Natural killer cell (primary cell): Measurements from ENCODE around the gene MSRB2. TPM values are rescaled to one million over a fixed set of nuclear protein-coding genes. Genes with fewer than 3 reads are reported as not detected.
A peak's percentile ranks its signal among the peaks of the same experiment; 100 is the strongest.

Experiments used
- ATAC-seq, 3 donors: fragments of 150-1000 bp in 2 of 3; fragments of 200-7000 bp in 1 of 3; cut with Tn5 transposase; 1 replicate in 1 of 3; 2 replicates in 2 of 3; pipeline ENCODE4 v1.10.0; 2021; ENCODE audit warnings: mild to moderate bottlenecking in 2 of 3, moderate library complexity in 2 of 3
- DNase-seq, 2 donors: peaks; one replicate each; pipeline versions ENCODE4 v3.0.0 to v3.0.0-alpha.2; 2013 to 2021; ENCODE audit warnings: mixed read lengths in 1 of 2
- H3K27ac ChIP-seq: one replicate; pipeline ENCODE4 v1.5.1; 2013; ENCODE audit warnings: mild to moderate bottlenecking, low read length
- H3K27me3 ChIP-seq: one replicate; pipeline ENCODE4 v1.6.1; 2013; ENCODE audit warnings: low read length; ENCODE audit not compliant: control insufficient read depth, insufficient read depth
- H3K36me3 ChIP-seq: one replicate; pipeline ENCODE4 v1.6.1; 2013; ENCODE audit warnings: low read length; ENCODE audit not compliant: control insufficient read depth, insufficient read depth
- H3K4me1 ChIP-seq: one replicate; pipeline ENCODE4 v1.6.1; 2013; ENCODE audit warnings: low read length; ENCODE audit not compliant: control insufficient read depth, insufficient read depth
- H3K4me3 ChIP-seq: one replicate; pipeline ENCODE4 v1.5.1; 2013; ENCODE audit warnings: low read length
- H3K9me3 ChIP-seq: one replicate; pipeline ENCODE4 v1.6.1; 2013; ENCODE audit warnings: low read length; ENCODE audit not compliant: control insufficient read depth, insufficient read depth
- H3K27ac Mint-ChIP-seq, 2 donors: one replicate each; pipeline ENCODE4 v1.8.0; 2022; ENCODE audit warnings: mild to moderate bottlenecking in 2 of 2, mixed read lengths in 2 of 2, moderate library complexity in 1 of 2
- H3K27me3 Mint-ChIP-seq, 2 donors: one replicate each; pipeline ENCODE4 v1.8.0; 2022; ENCODE audit warnings: low read depth in 2 of 2, mixed read lengths in 2 of 2
- H3K36me3 Mint-ChIP-seq: one replicate; pipeline ENCODE4 v1.8.0; 2022; ENCODE audit warnings: mixed read lengths
- H3K4me1 Mint-ChIP-seq, 2 donors: one replicate each; pipeline ENCODE4 v1.8.0; 2022; ENCODE audit warnings: mixed read lengths in 2 of 2
- H3K4me3 Mint-ChIP-seq: one replicate; pipeline ENCODE4 v1.8.0; 2022; ENCODE audit warnings: mild to moderate bottlenecking, moderate library complexity, mixed read lengths
- H3K9me3 Mint-ChIP-seq, 2 donors: one replicate each; pipeline ENCODE4 v1.8.0; 2022; ENCODE audit warnings: mixed read lengths in 2 of 2
- WGBS: methylation state at CpG from one replicate; pipeline ENCODE4 v1.1.7; 2013; ENCODE audit warnings: missing lambda C conversion rate; ENCODE audit not compliant: insufficient coverage; 5-methylcytosine and 5-hydroxymethylcytosine counted together
- intact Hi-C: fragments of 100-400 bp; cut with micrococcal nuclease; formaldehyde crosslinking; loops from one replicate; pipeline ENCODE4 v1.14.2; 2022
- total RNA-seq, 4 donors: library from RNA; stranded (reverse); fragments of 120-200 nt in 1 of 4; gene quantifications; one replicate each; pipeline versions ENCODE4 v1.2.3 to v1.2.4, GENCODE V29; 2013 to 2022
- TF ChIP-seq, protein P1 (sequence below): fragments of 200-600 bp; IDR thresholded peaks from one replicate; pipeline ENCODE4 v1.8.0; 2022; ENCODE audit warnings: antibody characterized with exemption

MSRB2 gene
- total RNA-seq, 3 donors from 2014 or later (not counting 1 experiment from before 2014, with no cell fraction given) = 3.3 to 5.6 (median 3.8) TPM

DNA sequence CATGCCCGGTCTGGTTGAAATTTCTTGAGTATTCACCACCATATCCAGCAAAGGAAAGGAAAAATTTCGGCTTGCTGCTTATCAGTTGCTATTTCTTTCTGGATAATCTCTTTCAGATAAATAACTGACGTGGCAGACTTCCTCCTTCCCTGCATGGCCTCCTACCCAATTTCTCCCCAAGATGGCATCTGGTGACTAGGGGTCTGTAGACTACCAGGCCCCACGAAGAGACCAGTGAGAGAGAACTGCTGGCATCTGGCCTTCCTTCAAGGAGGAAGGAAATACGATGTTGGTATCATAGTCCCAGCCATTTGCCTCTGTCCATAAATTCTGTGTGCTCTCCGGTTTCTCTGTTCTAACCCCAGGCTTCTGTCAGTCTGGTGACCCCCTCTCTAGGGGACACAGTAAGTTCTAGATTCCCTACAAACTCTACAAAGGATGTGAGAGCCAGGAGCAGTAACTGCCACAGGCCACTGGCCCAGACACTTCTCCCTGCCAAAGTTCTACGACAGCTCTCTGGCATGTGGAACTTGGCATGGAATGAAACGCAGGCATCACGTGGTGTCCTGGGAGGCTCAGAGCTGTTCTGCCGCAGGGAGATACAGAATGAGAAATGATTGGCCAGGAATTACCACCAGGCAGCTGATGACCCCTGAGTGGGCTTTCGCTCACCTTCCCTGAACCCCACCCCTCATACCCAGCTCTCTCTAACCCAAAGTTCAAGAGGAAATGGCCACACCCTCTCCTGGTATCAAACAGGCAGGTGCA is 30.0 kb upstream of the MSRB2 start:
- Histone ChIP-seq H3K4me1 (no peaks in the 10 kb centered on the region), H3K36me3 (no peaks in the 10 kb centered on the region), H3K27ac (no peak overlapping the region), H3K9me3 (no peaks in the 10 kb centered on the region), H3K27me3 (no peaks in the 10 kb centered on the region), H3K4me3 (no peak overlapping the region)
- Mint-ChIP-seq H3K4me1 (peaks cover 0 to 6% of the 10 kb centered on the region in 2 donors), H3K4me3 (no peak overlapping the region), H3K27me3 (peaks cover 12 to 14% of the 10 kb centered on the region in 2 donors), H3K36me3 (no peaks in the 10 kb centered on the region), H3K27ac (no peak overlapping the region), H3K9me3 (no peaks in the 10 kb centered on the region)
- WGBS = 70% methylated on average over 11 of the region's 11 CpGs
- DNase-seq (no peak), ATAC-seq (no peak)
- intact Hi-C loops = no loop called here
- TF ChIP-seq, protein P1, sequence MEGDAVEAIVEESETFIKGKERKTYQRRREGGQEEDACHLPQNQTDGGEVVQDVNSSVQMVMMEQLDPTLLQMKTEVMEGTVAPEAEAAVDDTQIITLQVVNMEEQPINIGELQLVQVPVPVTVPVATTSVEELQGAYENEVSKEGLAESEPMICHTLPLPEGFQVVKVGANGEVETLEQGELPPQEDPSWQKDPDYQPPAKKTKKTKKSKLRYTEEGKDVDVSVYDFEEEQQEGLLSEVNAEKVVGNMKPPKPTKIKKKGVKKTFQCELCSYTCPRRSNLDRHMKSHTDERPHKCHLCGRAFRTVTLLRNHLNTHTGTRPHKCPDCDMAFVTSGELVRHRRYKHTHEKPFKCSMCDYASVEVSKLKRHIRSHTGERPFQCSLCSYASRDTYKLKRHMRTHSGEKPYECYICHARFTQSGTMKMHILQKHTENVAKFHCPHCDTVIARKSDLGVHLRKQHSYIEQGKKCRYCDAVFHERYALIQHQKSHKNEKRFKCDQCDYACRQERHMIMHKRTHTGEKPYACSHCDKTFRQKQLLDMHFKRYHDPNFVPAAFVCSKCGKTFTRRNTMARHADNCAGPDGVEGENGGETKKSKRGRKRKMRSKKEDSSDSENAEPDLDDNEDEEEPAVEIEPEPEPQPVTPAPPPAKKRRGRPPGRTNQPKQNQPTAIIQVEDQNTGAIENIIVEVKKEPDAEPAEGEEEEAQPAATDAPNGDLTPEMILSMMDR = no peak

DNA sequence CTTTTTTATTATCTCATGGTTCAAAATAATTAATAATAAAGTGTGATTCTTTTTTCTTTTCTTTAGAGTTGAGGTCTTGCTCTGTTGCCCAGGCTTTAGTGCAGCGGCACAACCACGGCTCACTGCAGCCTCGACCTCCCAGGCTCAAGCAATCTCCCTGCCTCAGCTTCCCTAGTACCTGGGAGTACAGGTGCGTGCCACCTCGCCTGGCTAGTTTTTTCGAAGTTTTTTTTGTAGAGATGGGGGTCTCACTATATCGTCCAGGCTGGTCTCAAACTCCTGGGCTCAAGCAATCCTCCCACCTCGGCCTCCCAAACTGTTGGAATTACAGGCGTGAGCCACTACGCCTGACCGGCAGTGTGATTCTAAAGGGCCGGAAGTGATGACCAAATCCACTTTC is 28.0 kb upstream of the MSRB2 start:
- no peak overlapping the region for H3K4me3 ChIP-seq
- no peaks in the 10 kb centered on the region for H3K36me3 ChIP-seq
- H3K9me3 ChIP-seq = no peaks in the 10 kb centered on the region
- H3K27me3 Mint-ChIP-seq = peaks cover 8 to 14% of the 10 kb centered on the region in 2 donors
- ATAC-seq = no peak
- no peaks in the 10 kb centered on the region for H3K4me1 ChIP-seq
- H3K4me1 Mint-ChIP-seq = peaks cover 0 to 6% of the 10 kb centered on the region in 2 donors
- H3K27me3 ChIP-seq = no peaks in the 10 kb centered on the region
- H3K27ac Mint-ChIP-seq = no peak overlapping the region
- intact Hi-C loops = no loop called here
- no peak for DNase-seq
- H3K4me3 Mint-ChIP-seq = no peak overlapping the region
- H3K36me3 Mint-ChIP-seq = no peaks in the 10 kb centered on the region
- no peak overlapping the region for H3K27ac ChIP-seq
- TF ChIP-seq, protein P1 = no peak
- 86% methylated on average over 12 of the region's 12 CpGs for WGBS
- H3K9me3 Mint-ChIP-seq = no peaks in the 10 kb centered on the region

DNA sequence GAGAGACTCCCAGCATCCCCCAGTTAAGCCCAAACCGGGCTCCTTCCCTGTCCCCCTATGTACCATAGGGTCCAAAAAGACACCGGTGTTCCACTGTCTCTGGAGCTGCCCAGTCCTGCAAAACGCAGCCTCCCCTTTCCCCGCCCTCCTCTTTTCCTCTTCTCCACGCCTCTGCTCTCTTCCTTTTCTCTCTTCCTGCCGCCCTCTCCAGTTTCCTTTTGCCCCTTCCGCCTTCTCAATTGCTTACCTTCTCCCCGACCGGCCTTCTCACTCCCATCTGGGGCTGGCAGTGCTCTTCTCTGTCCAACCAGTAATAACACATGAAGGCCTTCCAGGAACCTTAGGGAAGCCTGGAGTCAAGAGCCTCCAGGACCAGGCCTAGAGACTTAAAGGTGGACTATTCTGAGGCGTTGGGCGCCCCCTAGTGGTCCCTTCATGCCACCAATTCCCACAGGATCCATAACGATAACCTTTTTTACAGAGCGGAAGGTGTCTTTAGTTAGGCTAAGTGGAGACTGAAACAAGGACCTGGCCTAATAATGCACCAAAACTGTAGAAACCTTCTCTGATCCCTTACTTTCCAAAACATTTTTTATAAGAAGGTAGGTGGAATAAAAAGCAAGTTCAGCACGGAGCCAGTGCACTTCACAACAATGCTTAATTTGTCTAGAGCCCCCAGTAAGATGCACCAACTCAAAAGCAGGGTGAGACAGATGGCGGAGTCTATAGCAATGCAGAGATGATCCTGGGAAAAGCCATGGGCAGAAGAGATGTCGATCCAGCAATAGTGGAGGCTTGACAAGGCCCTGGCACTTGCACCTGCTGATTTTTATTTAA is 27.2 kb upstream of the MSRB2 start:
- no peak overlapping the region for H3K4me3 ChIP-seq

More for the DNA sequence above, 27.2 kb upstream of the MSRB2 start:
- Histone ChIP-seq H3K4me1 (no peaks in the 10 kb centered on the region), H3K36me3 (no peaks in the 10 kb centered on the region), H3K27ac (no peak overlapping the region), H3K9me3 (no peaks in the 10 kb centered on the region), H3K27me3 (no peaks in the 10 kb centered on the region)
- Mint-ChIP-seq H3K36me3 (no peaks in the 10 kb centered on the region), H3K27ac (no peak overlapping the region), H3K9me3 (no peaks in the 10 kb centered on the region), H3K4me3 (no peak overlapping the region), H3K27me3 (peaks cover 11 to 14% of the 10 kb centered on the region in 2 donors), H3K4me1 (peaks cover 0 to 6% of the 10 kb centered on the region in 2 donors)
- DNase-seq = peak; percentile 55 to 82
- peak; percentile 53 to 78 (median 75) for ATAC-seq
- TF ChIP-seq, protein P1 = peak; percentile 89
- intact Hi-C loops = loop anchor here (2.0 kb wide), 1 partner anchor 1075 kb away; no protein-coding TSS in a partner anchor
- 59% methylated on average over 14 of the region's 16 CpGs for WGBS
